ENCODE measurements around the gene GRIK4.

DNA sequence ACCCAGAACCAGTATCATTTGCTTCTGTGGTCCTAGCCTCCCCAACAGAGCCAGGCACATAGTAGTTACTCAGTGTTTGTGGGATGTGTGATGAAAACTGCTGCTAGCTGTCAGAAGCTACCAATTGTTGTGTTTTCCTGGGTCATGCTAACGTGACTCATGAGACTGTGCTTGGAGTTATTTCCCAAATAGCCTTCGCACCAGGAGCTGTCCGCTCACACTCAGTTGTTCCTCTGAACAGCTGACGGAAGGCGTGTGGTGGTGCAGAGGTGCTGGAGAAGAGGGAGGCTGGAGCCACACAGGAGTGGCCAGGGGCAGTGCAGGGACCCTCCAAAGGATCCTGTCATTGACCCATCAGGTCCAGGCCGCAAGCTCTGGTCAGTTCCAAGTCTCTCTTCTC lies 458.4 kb downstream of the GRIK4 start:
- no peak for TF ChIP-seq GATA3 (IDR thresholded peaks at IDR 0.05; ENCODE audit: low read depth, low read length)
- TF ChIP-seq GATA2 (IDR thresholded peaks at IDR 0.05; ENCODE audit: low read depth, low read length): no peak
